ENCODE data around the gene C11orf98.
A peak's percentile ranks its signal among the peaks of the same experiment; 100 is the strongest.

Gene C11orf98

DNA sequence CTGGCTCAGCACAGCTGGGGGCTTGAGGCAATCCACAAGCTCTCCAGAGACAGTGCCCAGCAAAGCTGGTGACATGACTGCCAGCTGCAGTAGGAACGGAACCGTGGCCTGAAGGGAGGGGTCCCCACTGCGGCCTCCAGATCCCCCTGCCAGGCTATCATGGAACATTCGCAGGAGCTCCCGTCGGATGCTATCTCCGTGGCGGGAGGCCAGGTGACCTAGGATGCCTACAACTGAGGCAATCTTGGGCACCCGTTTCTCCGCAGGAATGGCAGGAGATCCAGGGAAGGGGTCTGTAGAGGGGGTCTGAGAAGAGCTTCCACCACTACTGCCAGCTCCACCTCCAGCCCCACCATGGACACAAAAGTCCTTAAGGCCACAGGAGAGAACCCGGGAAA is 16.0 kb downstream of the C11orf98 start:
- no peak overlapping the region for H3K4me3 ChIP-seq (ENCODE audit: low read depth, low read length)
- no peak for DNase-seq (ENCODE audit: low read depth)
- TF ChIP-seq, protein P1, sequence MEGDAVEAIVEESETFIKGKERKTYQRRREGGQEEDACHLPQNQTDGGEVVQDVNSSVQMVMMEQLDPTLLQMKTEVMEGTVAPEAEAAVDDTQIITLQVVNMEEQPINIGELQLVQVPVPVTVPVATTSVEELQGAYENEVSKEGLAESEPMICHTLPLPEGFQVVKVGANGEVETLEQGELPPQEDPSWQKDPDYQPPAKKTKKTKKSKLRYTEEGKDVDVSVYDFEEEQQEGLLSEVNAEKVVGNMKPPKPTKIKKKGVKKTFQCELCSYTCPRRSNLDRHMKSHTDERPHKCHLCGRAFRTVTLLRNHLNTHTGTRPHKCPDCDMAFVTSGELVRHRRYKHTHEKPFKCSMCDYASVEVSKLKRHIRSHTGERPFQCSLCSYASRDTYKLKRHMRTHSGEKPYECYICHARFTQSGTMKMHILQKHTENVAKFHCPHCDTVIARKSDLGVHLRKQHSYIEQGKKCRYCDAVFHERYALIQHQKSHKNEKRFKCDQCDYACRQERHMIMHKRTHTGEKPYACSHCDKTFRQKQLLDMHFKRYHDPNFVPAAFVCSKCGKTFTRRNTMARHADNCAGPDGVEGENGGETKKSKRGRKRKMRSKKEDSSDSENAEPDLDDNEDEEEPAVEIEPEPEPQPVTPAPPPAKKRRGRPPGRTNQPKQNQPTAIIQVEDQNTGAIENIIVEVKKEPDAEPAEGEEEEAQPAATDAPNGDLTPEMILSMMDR (IDR thresholded peaks at IDR 0.05; ENCODE audit: low read depth, low read length, missing control alignments): no peak

DNA sequence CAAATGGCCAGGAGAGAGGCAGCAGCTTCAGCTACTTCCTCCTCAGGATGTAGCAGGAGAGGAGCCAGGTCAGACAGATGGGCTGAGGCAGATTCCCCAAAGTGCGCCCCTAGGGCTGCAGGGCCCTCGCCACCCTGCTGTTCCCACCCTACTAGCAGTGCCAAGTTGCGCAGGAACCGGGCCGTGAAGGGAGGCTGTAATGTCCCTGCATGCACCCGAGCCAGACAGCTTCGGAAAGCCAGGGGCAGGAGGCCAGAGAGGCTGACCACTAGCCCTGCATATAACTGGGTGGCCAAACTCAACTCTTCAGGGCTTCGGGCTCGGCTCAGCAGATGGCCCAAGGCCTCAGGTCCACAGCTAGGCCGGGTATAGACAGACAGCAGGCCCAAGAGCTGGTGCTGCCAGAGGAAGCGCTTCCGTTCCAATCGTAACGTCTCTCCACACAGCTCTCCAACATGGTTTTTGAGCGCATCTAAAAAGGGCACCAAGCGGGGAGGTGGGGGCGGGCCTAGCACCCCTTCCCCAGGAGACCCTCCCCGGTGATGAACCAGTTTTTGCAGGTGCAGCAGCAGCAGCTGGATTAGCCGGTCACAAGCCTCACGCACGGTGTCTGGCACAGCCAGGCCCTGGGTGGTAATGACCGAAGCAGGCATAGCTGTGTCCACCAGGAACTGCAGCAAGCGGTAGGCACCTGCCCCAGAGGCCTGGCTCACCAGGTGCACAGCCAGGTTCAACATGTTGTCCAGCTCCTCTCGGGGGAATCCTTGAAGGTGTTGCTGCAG is 16.6 kb downstream of the C11orf98 start:
- TF ChIP-seq, protein P1 (IDR thresholded peaks at IDR 0.05; ENCODE audit: low read depth, low read length, missing control alignments): no peak
- no peak overlapping the region for H3K4me3 ChIP-seq (ENCODE audit: low read depth, low read length)
- no peak for DNase-seq (ENCODE audit: low read depth)

DNA sequence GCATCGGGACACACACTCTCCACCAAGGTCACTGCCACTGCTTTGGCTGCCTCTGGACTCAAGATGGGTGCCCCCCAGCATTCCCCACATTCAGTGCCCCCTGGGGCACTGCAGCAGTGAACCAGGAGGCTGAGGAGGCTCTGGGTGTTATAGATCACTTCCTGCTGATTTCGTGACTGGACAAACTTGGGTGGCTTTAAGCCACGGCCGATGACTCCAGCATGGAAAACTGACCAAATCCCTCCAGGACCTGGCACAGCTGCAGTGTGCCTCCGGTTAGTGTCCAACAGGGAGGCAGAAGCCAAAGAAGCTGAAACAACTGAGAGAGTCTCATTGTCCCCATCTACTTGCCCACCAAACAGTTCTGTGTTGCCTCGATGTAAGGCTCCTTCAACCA is 17.4 kb downstream of the C11orf98 start:
- TF ChIP-seq, protein P1 (IDR thresholded peaks at IDR 0.05; ENCODE audit: low read depth, low read length, missing control alignments): no peak
- H3K4me3 ChIP-seq (ENCODE audit: low read depth, low read length): no peak overlapping the region
- DNase-seq (ENCODE audit: low read depth): no peak

DNA sequence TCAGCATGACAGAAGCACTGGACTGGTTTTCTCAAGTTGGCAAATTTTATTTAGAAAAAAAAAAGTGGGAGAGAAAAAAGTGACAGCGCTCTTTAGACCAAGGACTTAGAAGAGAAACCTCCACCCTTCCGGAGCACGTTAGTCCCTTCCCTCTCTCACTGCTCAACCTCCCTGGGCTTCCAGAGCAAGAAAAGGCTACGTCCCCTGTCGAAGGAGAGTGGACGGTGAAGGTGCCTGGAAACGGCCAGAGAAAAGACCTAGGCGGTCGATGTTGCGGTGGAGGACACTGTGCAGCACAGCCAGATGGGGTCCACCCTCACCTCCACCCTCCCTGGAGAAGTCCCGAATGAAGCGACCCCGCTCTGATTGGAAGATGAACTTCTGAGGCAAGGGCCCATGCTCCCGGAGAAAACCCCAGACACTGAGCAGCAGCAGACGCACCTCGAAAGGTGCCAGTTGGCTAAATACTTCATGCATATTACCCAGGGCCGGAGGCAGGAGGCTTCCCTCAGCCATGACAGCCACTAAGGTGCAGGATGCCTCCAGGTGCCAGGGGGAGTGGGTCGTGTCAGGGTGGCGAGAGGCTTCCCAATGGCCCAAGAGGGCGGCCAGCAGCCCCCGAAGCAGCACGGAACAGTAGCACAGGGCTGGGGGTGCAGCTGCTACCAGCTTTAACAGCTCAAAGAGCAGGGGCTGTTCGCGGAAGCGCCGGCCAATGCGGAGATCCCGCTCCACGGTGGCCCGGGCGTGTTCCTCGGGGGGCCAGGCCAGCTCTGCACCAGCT is 18.0 kb downstream of the C11orf98 start:
- H3K4me3 ChIP-seq (ENCODE audit: low read depth, low read length): no peak overlapping the region
- no peak for DNase-seq (ENCODE audit: low read depth)
- TF ChIP-seq, protein P1 (IDR thresholded peaks at IDR 0.05; ENCODE audit: low read depth, low read length, missing control alignments): no peak

DNA sequence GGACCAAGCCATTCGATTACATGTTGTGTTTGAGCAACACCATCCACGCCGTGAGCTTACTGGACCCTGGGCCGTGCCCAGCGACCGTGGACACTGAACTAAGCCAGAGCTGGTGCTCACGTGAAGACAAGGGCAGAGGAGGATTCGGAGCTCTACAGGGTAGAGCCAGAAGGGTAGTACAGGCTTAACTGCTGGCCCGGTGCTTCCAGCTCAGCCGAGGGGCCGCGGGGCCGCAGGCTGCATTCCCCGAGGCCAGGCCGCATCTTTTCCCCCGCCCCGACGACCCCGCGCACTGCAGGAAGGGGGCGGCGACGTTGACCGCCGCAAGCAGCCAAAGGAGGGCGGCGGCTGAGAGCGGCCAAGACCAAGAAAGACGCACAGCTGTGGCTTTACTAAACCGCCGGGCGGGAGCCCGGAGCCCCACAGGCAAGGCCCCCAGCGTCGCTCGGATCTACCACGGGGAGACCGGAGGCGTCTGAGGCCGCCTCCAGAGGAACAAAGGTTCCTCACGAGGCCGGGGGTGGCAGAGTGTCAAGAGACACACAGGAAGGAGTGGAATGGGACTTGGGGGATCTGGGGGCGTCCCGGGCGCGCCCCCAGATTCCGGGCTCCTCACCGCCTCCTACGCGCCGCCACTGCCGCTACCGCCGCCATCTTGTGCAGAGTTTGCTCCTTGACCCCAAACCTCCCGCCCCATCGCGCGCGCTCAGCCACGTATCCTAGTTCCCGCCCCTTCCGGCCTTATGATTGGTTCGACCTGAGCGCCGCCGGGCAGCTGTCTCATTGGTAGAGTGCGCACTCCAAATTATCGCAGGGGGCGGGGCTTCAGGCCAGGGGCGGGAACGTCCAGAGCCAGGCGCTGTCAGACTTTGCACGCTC is 18.8 kb downstream of the C11orf98 start, which contains the start of gene GANAB:
GANAB (minus strand) TSS at position 668 of the 879 bp plus-strand sequence; CDS start at position 654, 14 bp downstream.
- peak within 1 kb of the TSS; percentile 76 for H3K4me3 ChIP-seq (ENCODE audit: low read depth, low read length)
- TF ChIP-seq, protein P1 (IDR thresholded peaks at IDR 0.05; ENCODE audit: low read depth, low read length, missing control alignments): no peak

DNA sequence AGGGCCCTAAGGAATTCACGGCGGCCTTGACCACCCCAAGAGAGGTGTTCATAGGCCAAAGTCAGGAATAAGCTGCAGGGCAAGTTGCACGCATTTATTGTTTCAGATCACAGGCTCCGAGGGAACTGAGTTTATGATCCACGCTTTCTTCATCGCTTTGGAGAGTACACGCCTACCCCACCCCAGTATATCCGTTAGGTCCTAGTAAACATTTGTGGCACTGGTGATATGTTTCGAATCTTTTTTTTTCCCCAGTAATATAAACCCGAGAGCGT is 19.4 kb downstream of the C11orf98 start:
- TF ChIP-seq, protein P1 (IDR thresholded peaks at IDR 0.05; ENCODE audit: low read depth, low read length, missing control alignments): no peak
- H3K4me3 ChIP-seq (ENCODE audit: low read depth, low read length): peak overlapping the region; percentile 76
- no peak for DNase-seq (ENCODE audit: low read depth)

More for the DNA sequence above, 18.8 kb downstream of the C11orf98 start, which contains the start of gene GANAB:
- DNase-seq (ENCODE audit: low read depth): peak; percentile 93
